ENCODE data around the gene ZNF3.

Gene ZNF3

GRCh38 chr7:100088621-100089457 lies 7.3 kb upstream of the ZNF3 start, which contains the start of gene COPS6:
TSS of gene COPS6 (plus strand) at chr7:100088969. CDS start at chr7:100088991, 22 bp downstream.
- no peak for TF ChIP-seq EZH2phosphoT487 (IDR thresholded peaks at IDR 0.05; ENCODE audit: borderline replicate concordance, low read length)
- no peak for TF ChIP-seq CTCF (IDR thresholded peaks at IDR 0.05; ENCODE audit: low read depth, low read length, poor library complexity, severe bottlenecking)
- Histone ChIP-seq H3K4me1 (ENCODE audit: control insufficient read depth, low read length) (peaks cover 28% of the 10 kb centered on the region), H3F3A (ENCODE audit: control insufficient read depth, insufficient read depth) (peaks cover 54% of the 10 kb centered on the region), H3K9me3 (ENCODE audit: control insufficient read depth, insufficient read depth, low read length) (no peaks in the 10 kb centered on the region), H3K36me3 (ENCODE audit: control insufficient read depth, low read length) (peaks cover 44% of the 10 kb centered on the region), H3K9me2 (replicated peaks; ENCODE audit: control insufficient read depth, low read length) (no peaks in the 10 kb centered on the region), H3K79me2 (ENCODE audit: control insufficient read depth, low read length) (peaks cover 25% of the 10 kb centered on the region), H3K27me3 (ENCODE audit: control insufficient read depth, low read length) (peaks cover 6% of the 10 kb centered on the region; the same call in 1 of the 2 replicates), H4K20me1 (ENCODE audit: control insufficient read depth, insufficient read depth, low read depth, low read length) (0 out of 2 replicates have a peak, but pooled peaks cover under 1% of the 10 kb centered on the region), H3K27ac (ENCODE audit: low read depth, low read length) (peak within 1 kb of the TSS; percentile 66), H3K4me3 (ENCODE audit: low read length) (peak within 1 kb of the TSS; percentile 82), H3K4me2 (ENCODE audit: low read length) (peak within 1 kb of the TSS; percentile 97)

- Histone ChIP-seq H3K9me2 (replicated peaks; ENCODE audit: control insufficient read depth, low read length) (no peaks in the 10 kb centered on the region), H3K27ac (ENCODE audit: low read depth, low read length) (peak overlapping the region; percentile 66), H3K79me2 (ENCODE audit: control insufficient read depth, low read length) (peaks cover 25% of the 10 kb centered on the region), H3K27me3 (ENCODE audit: control insufficient read depth, low read length) (peaks cover 7% of the 10 kb centered on the region; the same call in 1 of the 2 replicates), H3K4me2 (ENCODE audit: low read length) (peak overlapping the region; percentile 97), H3F3A (ENCODE audit: control insufficient read depth, insufficient read depth) (peaks cover 49% of the 10 kb centered on the region), H3K4me1 (ENCODE audit: control insufficient read depth, low read length) (peaks cover 30% of the 10 kb centered on the region), H3K36me3 (ENCODE audit: control insufficient read depth, low read length) (peaks cover 37% of the 10 kb centered on the region), H3K9me3 (ENCODE audit: control insufficient read depth, insufficient read depth, low read length) (no peaks in the 10 kb centered on the region), H4K20me1 (ENCODE audit: control insufficient read depth, insufficient read depth, low read depth, low read length) (no peaks in the 10 kb centered on the region), H3K4me3 (ENCODE audit: low read length) (peak overlapping the region; percentile 82)
- TF ChIP-seq EZH2phosphoT487 (IDR thresholded peaks at IDR 0.05; ENCODE audit: borderline replicate concordance, low read length) (no peak), CTCF (IDR thresholded peaks at IDR 0.05; ENCODE audit: low read depth, low read length, poor library complexity, severe bottlenecking) (no peak)
These were observed 6.6 kb upstream of the ZNF3 start for GRCh38 chr7:100088095-100088620.

GRCh38 chr7:100087055-100087750 lies 5.7 kb upstream of the ZNF3 start:
- H3K9me2 ChIP-seq (replicated peaks; ENCODE audit: control insufficient read depth, low read length): no peaks in the 10 kb centered on the region
- TF ChIP-seq CTCF (IDR thresholded peaks at IDR 0.05; ENCODE audit: low read depth, low read length, poor library complexity, severe bottlenecking): no peak
- TF ChIP-seq EZH2phosphoT487 (IDR thresholded peaks at IDR 0.05; ENCODE audit: borderline replicate concordance, low read length): no peak
- H4K20me1 ChIP-seq (ENCODE audit: control insufficient read depth, insufficient read depth, low read depth, low read length): no peaks in the 10 kb centered on the region
- H3K27ac ChIP-seq (ENCODE audit: low read depth, low read length): no peak overlapping the region
- peaks cover 39% of the 10 kb centered on the region for H3K4me1 ChIP-seq (ENCODE audit: control insufficient read depth, low read length)
- no peak overlapping the region for H3K4me3 ChIP-seq (ENCODE audit: low read length)
- H3K36me3 ChIP-seq (ENCODE audit: control insufficient read depth, low read length): peaks cover 28% of the 10 kb centered on the region
- H3K79me2 ChIP-seq (ENCODE audit: control insufficient read depth, low read length): peaks cover 25% of the 10 kb centered on the region
- peaks cover 44% of the 10 kb centered on the region for H3F3A ChIP-seq (ENCODE audit: control insufficient read depth, insufficient read depth)
- H3K27me3 ChIP-seq (ENCODE audit: control insufficient read depth, low read length): peaks cover 7% of the 10 kb centered on the region; the same call in 1 of the 2 replicates
- H3K9me3 ChIP-seq (ENCODE audit: control insufficient read depth, insufficient read depth, low read length): no peaks in the 10 kb centered on the region
- no peak overlapping the region for H3K4me2 ChIP-seq (ENCODE audit: low read length)
